HFF-Myc (cell line): ENCODE measurements around the gene NEK5.

Experiments
- DNase-seq: peaks from one replicate; pipeline ENCODE4 v3.0.0-alpha.2; 2011; ENCODE audit warnings: low read depth; ENCODE audit errors: extremely low read depth
- H3K4me3 ChIP-seq: replicated peaks from 2 replicates; pipeline ENCODE4 v1.5.1; 2011; ENCODE audit warnings: low read depth, mild to moderate bottlenecking, control low read depth, low read length
- TF ChIP-seq, protein P1 (sequence below): IDR thresholded peaks from 2 replicates; pipeline ENCODE4 v1.5.1; 2012; ENCODE audit warnings: mild to moderate bottlenecking, low read depth, low read length, control low read depth; ENCODE audit errors: missing control alignments

The NEK5 gene

DNA sequence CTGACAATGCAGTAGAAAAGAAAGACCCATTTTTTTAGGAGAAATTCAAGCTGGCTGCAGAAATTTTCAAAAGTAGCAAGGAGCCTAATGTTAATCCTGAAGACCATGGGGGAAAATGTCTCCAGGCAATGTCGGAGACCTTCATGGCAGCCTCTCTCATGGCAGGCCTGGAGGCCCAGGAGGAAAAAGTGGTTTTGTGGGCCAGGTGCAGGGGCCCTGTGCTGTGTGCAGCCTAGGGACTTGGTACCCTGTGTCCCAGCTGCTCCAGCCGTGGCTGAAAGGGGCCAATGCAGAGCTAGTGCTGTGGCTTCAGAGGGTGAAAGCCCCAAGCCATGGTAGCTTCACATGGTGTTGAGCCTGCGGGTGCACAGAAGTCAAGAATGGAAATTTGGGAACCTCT is 112.6 kb downstream of the NEK5 start:
- DNase-seq = no peak
- no peak overlapping the region for H3K4me3 ChIP-seq
- TF ChIP-seq, protein P1, sequence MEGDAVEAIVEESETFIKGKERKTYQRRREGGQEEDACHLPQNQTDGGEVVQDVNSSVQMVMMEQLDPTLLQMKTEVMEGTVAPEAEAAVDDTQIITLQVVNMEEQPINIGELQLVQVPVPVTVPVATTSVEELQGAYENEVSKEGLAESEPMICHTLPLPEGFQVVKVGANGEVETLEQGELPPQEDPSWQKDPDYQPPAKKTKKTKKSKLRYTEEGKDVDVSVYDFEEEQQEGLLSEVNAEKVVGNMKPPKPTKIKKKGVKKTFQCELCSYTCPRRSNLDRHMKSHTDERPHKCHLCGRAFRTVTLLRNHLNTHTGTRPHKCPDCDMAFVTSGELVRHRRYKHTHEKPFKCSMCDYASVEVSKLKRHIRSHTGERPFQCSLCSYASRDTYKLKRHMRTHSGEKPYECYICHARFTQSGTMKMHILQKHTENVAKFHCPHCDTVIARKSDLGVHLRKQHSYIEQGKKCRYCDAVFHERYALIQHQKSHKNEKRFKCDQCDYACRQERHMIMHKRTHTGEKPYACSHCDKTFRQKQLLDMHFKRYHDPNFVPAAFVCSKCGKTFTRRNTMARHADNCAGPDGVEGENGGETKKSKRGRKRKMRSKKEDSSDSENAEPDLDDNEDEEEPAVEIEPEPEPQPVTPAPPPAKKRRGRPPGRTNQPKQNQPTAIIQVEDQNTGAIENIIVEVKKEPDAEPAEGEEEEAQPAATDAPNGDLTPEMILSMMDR = no peak

DNA sequence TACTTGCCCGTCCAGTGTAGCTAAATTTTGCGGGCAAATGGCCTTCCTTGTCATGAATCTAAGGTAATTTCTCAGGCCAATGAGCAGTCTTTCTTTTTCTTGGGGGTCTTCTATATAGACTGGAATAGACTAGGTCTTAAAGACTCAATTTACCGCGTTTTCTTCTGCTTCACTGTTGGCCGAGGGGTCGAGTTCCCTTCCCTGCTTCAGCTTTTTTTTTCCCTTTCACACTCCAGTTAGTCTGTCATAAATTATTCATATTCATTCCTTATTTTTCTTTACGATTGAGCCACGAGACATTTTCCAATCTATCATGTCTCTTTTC is 116.4 kb downstream of the NEK5 start:
- no peak for DNase-seq
- TF ChIP-seq, protein P1 = no peak
- H3K4me3 ChIP-seq = peak overlapping the region; percentile 71

DNA sequence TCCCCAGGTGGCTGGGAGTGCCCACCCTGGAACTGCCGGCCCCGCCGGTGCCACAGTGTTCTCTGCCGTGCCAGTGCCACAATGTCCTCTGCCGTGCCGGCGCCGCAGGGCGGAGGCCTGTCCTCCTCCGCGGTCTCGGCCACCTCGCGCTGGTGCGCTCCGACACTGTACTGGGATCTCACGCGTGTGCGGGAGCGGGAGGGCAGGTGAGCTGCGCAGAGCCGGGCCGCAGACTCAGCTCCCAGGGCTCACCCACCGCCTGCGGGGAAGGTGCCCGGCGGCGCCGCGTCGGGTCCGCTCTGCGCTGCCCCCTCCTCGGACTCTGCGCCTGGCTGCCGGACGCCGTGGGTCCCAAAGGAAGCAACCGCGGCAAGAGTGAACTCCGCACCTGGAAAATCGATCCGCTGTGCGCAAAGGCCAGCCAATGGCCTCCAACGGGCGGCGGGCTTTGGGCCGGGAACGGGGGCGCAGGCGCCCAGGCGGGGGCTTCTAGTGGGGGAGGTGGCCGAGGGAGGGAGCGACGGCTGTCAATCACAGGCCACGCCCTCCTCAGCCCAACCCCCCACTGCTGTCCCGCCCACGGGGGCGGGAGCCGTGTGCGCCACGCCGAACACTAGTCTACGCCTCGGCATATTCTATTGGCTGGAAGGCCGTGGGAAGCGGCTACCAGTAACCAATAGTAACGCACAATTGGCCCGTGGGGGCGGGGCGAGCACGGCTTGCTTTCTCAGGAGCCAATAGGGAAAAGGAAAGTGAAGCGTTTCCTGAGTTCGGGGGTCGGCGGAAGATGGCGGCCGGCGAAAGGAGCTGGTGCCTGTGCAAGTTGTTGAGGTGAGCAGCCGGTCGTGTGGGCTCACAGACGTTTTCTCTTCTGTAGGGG is 117.0 kb downstream of the NEK5 start, which contains the start of gene ALG11:
Gene ALG11 (plus strand): TSS at position 767 of the 880 bp plus-strand sequence. CDS start 21 bp downstream, at position 788.
- peak within 1 kb of the TSS; percentile 71 for H3K4me3 ChIP-seq
- TF ChIP-seq, protein P1 = no peak
- peak; percentile 93 for DNase-seq

GRCh38 chr13:52010890-52011631 is 117.8 kb downstream of the NEK5 start, which contains the start of gene ATP7B:
Gene ATP7B (minus strand): TSS chr13:52011450. CDS start chr13:52011337, 113 bp downstream.
- peak within 1 kb of the TSS; percentile 71 for H3K4me3 ChIP-seq
- DNase-seq = no peak
- TF ChIP-seq, protein P1 = no peak

- no peak for DNase-seq
- TF ChIP-seq, protein P1 = no peak
- no peak overlapping the region for H3K4me3 ChIP-seq
These were observed 118.9 kb downstream of the NEK5 start for GRCh38 chr13:52009946-52010345.

GRCh38 chr13:52006523-52007245 is 122.2 kb downstream of the NEK5 start:
- no peak for DNase-seq
- TF ChIP-seq, protein P1 = no peak
- no peak overlapping the region for H3K4me3 ChIP-seq
